ENCODE data around the gene AFMID. TPM values are rescaled to one million over a fixed set of nuclear protein-coding genes. Genes with fewer than 3 reads are reported as not detected.

AFMID gene
- total and polyA plus RNA-seq, 9 of the 15 experiments (the other 6 are each of a cell fraction or from before 2014, with no cell fraction given): 62.1 to 188 (median 74.4) TPM

- TF ChIP-seq, protein P1, sequence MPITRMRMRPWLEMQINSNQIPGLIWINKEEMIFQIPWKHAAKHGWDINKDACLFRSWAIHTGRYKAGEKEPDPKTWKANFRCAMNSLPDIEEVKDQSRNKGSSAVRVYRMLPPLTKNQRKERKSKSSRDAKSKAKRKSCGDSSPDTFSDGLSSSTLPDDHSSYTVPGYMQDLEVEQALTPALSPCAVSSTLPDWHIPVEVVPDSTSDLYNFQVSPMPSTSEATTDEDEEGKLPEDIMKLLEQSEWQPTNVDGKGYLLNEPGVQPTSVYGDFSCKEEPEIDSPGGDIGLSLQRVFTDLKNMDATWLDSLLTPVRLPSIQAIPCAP (CRISPR knock-in tag; IDR thresholded peaks at IDR 0.05; ENCODE audit: borderline replicate concordance): no peak
- TF ChIP-seq MBD1 (CRISPR knock-in tag; IDR thresholded peaks at IDR 0.05) (no peak), SMARCA5 (IDR thresholded peaks at IDR 0.05) (no peak), MXI1 (IDR thresholded peaks at IDR 0.05; ENCODE audit: low read depth, low read length) (0 out of 2 replicates have a peak, but pooled peaks have one; percentile 35), ZBTB33 (CRISPR knock-in tag; IDR thresholded peaks at IDR 0.05) (peak; percentile 77), ELF4 (CRISPR knock-in tag; IDR thresholded peaks at IDR 0.05) (no peak), HDGF (IDR thresholded peaks at IDR 0.05) (peak; percentile 67; the same call in 1 of the 2 replicates), E2F4 (CRISPR knock-in tag; IDR thresholded peaks at IDR 0.05; ENCODE audit: low read depth) (no peak), MCM5 (IDR thresholded peaks at IDR 0.05; ENCODE audit: low read depth) (no peak), ZNF76 (CRISPR knock-in tag; IDR thresholded peaks at IDR 0.05; ENCODE audit: borderline replicate concordance) (no peak), SFPQ (IDR thresholded peaks at IDR 0.05; ENCODE audit: low read depth, low read length) (no peak), MYC (IDR thresholded peaks at IDR 0.05; ENCODE audit: low read depth, low read length) (peak; percentile 70; the same call in 1 of the 2 replicates), MYC (CRISPR knock-in tag; IDR thresholded peaks at IDR 0.05; ENCODE audit: borderline replicate concordance, low read depth) (no peak), ZNF780A (CRISPR knock-in tag; IDR thresholded peaks at IDR 0.05) (no peak)
- TF ChIP-seq, protein P2, sequence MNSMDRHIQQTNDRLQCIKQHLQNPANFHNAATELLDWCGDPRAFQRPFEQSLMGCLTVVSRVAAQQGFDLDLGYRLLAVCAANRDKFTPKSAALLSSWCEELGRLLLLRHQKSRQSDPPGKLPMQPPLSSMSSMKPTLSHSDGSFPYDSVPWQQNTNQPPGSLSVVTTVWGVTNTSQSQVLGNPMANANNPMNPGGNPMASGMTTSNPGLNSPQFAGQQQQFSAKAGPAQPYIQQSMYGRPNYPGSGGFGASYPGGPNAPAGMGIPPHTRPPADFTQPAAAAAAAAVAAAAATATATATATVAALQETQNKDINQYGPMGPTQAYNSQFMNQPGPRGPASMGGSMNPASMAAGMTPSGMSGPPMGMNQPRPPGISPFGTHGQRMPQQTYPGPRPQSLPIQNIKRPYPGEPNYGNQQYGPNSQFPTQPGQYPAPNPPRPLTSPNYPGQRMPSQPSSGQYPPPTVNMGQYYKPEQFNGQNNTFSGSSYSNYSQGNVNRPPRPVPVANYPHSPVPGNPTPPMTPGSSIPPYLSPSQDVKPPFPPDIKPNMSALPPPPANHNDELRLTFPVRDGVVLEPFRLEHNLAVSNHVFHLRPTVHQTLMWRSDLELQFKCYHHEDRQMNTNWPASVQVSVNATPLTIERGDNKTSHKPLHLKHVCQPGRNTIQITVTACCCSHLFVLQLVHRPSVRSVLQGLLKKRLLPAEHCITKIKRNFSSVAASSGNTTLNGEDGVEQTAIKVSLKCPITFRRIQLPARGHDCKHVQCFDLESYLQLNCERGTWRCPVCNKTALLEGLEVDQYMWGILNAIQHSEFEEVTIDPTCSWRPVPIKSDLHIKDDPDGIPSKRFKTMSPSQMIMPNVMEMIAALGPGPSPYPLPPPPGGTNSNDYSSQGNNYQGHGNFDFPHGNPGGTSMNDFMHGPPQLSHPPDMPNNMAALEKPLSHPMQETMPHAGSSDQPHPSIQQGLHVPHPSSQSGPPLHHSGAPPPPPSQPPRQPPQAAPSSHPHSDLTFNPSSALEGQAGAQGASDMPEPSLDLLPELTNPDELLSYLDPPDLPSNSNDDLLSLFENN (IDR thresholded peaks at IDR 0.05; ENCODE audit: low read depth in 2 of 2, low read length in 2 of 2): 0 out of 4 replicates have a peak, but pooled peaks have one; percentile 6 to 40
These were observed 64.0 kb downstream of the AFMID start (continued) for GRCh38 chr17:78250891-78251772.
